HG03175 (cell line): ENCODE data around the gene TRMT11.
"Not testable (repeated sequence)": the region's sequence is repeated elsewhere in the genome, so short reads cannot be mapped to it uniquely, and the experiment has no call there.

ENCODE experiments used
- ATAC-seq: cut with Tn5 transposase; IDR thresholded peaks from one replicate; pipeline ENCODE4 v1.9.1; 2021; ENCODE audit warnings: mild to moderate bottlenecking, moderate library complexity; ENCODE audit not compliant: unreplicated experiment

The TRMT11 gene

GRCh38 chr6:125989631-125990030 is 3.3 kb downstream of the TRMT11 start:
- no peak for ATAC-seq

GRCh38 chr6:125991653-125992052 is 5.3 kb downstream of the TRMT11 start:
- no peak for ATAC-seq

GRCh38 chr6:125994670-125995488 is 8.5 kb downstream of the TRMT11 start:
- ATAC-seq, result no peak

- ATAC-seq, result peak; percentile 99
Observed at GRCh38 chr6:125995972-125996580, 9.7 kb downstream of the TRMT11 start.

DNA sequence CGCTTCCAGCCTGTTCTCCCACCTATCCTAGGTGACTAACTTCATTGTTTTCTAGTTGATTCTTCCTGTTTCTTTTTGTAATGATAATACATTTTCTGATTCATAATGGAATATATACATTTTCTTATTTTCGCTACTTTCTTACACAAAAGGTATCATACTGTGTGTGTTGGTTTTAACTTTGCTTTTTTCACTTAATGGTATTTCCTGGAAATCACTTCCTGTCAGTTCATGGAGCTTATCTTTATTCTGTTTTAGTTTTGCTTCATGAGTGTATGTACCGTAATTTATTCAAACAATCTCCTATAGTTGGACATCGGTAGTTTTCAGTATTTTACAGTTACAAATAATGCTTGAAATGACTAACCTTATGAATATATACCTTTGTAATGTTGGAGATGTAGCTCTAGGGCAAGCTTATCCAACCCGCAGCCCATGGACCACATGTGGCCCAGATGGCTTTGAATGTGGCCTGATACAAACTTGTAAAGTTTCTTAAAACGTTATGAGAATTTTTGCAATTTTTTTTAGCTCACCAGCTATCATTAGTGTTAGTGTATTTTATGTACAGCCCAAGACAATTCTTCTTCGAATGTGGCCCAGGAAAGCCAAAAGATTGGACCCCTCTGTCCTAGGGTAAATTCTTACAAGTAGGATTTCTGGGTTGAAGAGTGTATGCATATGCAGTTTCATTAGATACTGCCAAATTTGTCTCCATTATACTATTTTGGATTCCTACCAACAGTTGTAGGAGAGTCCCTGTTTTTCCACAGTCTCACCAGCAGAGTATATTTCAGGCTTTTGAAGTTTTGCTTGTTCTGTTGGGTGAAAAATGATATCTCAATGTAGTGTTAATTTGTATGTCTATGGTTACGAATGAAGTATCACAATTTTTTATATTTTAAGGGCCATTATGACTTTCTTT is 16.7 kb downstream of the TRMT11 start:
- ATAC-seq, result no peak

DNA sequence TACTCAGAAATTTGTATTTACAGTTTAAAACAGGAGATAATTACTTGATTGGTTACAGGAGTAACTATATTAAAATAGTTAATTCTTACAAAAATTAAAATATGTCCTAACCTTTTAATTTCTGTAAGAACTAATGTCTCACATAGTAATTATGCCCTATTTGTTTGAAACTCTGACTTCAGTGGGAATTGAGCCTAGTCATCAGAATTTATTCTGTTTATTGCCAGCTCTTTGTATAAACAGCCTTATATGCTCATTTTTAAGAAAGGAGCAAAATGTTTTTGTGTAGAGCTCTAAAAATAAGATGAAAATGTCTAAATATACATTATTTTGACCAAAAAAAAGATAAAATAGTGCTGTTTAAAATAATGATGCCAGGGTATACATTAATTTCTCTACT is 21.5 kb downstream of the TRMT11 start:
- no peak for ATAC-seq

DNA sequence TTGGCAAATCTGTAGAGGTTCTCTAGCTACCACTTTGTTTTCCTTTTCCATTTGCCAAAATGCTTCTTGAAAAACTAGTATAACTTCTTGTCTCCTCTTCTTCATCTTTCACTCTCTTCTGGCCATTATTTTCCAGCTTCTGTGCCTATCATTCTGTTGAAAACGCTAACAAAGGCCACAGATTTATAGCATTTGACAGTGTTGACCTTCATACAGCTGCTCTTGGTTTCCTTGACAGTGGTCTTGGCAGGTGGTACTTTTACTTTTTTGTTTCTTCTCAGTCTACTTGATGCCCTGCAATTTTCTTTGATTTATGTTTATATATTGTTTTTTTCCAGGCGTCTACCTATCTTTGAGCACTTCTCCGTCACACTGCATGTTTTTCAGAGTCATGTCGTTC is 23.7 kb downstream of the TRMT11 start:
- ATAC-seq, result no peak

DNA sequence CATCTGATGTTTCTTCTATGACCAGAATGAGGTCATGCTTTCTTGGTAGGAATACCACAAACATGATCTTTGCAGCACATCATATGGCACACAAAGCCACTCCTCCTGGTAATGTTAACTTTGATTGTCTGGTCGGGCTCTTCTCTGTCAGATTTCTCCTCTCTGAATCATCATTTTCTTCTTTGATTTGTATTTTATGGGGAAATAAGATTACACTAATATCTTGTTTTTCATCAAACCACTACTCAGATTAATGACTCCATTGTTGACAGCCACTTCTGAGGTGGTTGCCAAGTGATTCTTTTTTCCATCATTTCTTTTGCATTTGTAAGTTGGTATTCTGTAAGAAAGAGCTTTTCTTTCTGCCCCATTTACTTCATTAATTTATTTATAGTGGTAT is 29.5 kb downstream of the TRMT11 start:
- no peak for ATAC-seq

DNA sequence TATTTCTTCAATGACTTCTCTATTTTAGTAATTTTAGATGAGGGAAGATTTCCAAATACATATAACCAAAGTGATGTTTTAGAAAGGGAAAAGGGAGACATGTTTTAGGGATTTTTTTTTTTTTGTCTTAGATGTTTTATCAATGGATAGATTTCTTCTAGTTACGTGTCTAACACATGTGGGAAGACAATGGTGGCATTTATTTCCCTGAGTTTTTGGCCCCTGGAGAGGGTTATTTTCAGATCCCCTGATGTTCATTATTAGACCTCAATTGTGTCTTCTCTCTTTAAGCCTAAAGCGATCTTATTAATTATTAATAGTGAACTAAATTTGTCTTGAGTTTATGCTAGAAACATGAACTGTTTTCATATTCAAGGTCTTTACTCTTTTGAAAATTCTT is 30.3 kb downstream of the TRMT11 start:
- ATAC-seq, result no peak

DNA sequence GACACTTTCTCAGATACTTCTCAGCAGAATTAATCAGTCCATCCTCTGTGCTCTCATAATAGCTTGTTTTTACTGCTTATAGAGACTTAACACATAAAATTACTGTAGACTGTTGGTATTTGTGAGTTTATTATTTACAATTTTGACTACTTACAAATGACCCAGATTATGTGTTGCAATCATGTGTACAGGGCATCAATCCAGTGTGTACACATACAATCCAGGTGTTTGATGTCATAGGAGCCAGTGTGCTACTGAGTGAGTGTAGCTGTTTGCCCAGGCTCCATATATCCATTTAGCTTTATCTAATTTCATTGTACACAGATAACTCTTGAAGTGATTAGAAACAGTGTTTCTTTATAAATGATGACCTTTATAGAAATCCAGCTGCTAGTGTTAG is 31.3 kb downstream of the TRMT11 start:
- no peak for ATAC-seq

- ATAC-seq, result no peak
Observed at GRCh38 chr6:126020305-126021050, 34.1 kb downstream of the TRMT11 start.

- not testable (repeated sequence) for ATAC-seq
Observed at GRCh38 chr6:126023474-126023873, 37.1 kb downstream of the TRMT11 start.

DNA sequence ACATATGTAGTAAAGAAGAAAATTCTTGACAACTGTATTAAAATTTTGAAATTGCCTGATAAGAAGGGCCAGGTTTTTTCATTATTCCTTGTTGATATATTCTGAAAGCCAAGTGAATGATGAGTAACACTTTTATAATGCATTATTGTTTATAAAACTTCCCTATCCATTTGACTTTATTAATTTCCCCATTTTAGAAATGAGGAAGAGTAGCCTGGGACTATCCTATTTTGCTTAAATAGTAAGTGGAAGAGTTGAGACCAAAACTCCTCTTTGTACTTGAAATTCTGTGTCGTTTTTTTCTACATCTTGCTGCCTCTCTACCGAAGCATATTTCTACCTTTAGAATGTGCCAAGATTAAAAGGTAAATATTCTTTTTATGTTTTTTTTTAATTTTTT is 39.7 kb downstream of the TRMT11 start:
- no peak for ATAC-seq

GRCh38 chr6:126027601-126028000 is 41.3 kb downstream of the TRMT11 start:
- ATAC-seq, result no peak

- ATAC-seq, result no peak
Observed at GRCh38 chr6:126030045-126030444, 43.7 kb downstream of the TRMT11 start.

GRCh38 chr6:126033696-126034095 is 47.4 kb downstream of the TRMT11 start:
- peak; percentile 76 for ATAC-seq

GRCh38 chr6:126034656-126035055 is 48.3 kb downstream of the TRMT11 start:
- no peak for ATAC-seq

DNA sequence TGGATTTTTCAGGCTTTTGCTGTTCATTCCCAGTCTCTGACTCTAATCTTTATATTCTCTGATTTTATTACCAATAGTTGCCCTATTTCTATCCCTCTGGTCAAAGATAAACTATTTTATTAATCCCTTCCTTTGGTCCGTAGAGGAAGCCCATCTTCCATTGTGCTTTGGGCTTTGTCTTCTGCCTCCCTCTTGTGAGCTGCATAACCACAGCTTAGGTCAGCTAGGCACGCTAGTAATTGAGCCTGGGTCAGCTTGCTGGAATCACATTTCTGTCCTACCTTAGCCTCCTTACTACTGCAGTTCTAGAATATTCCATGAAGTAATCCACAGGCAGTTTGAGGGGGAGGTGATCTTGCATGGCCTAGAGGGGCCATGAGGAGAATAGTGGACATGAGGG is 49.4 kb downstream of the TRMT11 start:
- ATAC-seq, result no peak

DNA sequence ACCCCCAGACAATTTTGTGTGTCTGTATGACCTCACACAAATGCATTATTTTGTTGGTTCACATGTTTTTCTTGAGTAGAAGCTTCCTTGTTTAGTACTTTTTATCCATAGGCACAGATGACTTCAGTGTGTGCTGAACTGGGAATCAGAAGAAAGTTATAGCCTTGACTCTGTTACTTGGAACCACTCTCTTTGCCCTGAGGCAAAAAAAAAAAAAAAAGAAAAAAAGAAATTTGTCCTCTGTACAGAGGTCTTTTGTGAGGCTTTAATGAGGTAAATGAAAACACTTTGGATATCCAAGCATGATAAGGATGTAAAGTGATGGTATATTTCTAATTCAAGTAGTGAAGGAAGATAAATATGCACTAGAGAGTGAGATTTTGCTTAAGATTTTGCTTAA is 51.9 kb downstream of the TRMT11 start:
- ATAC-seq, result no peak

GRCh38 chr6:126039284-126039683 is 52.9 kb downstream of the TRMT11 start:
- ATAC-seq, result no peak

DNA sequence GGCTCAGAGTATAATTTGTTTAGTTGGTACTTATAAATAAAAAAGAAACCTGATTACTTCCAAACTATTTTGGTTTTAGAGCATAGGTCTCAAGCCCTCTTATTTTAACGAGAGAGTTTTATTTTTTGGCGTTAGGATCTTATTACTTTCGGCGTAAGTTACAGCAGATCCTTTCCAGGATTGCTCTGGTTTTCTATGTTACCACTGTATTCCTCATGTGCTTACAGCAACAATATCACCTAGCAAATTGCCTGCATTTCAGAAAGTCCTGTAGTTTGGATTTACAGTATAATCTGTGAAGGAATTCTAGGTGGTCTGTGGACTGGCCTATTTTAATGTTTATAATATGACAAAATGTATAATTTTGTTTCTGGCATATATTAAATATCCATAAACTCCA is 54.1 kb downstream of the TRMT11 start:
- ATAC-seq, result no peak
